K562 (cell line): ENCODE data around the gene CIAO3. TPM values are rescaled to one million over a fixed set of nuclear protein-coding genes. Genes with fewer than 3 reads are reported as not detected.

Experiments used
- E2F3 ChIP-seq: fragments of 250-450 bp; sonication (Bioruptor Pico); IDR thresholded peaks from 2 replicates; pipeline ENCODE4 v1.4.0; 2020; ENCODE audit warnings: mild to moderate bottlenecking
- FOXM1 ChIP-seq, 2 experiments: fragments of 450-650 bp in 1 of 2; sonication (generic) in 1 of 2; formaldehyde crosslinking in 1 of 2; IDR thresholded peaks; 2 replicates each; pipeline versions ENCODE4 v1.6.1 to v1.9.0; 2017 to 2022; ENCODE audit warnings: low read depth in 2 of 2, mild to moderate bottlenecking in 2 of 2, missing genetic modification reagents in 1 of 2, moderate library complexity in 1 of 2
- HIVEP1 ChIP-seq: fragments of 250-450 bp; sonication (Bioruptor Pico); IDR thresholded peaks from 2 replicates; pipeline ENCODE4 v1.4.0; 2020; ENCODE audit warnings: mild to moderate bottlenecking
- ZNF316 ChIP-seq: fragments of 450-650 bp; IDR thresholded peaks from 2 replicates; pipeline ENCODE4 v1.6.1; 2016
- ZNF407 ChIP-seq: fragments of 450-650 bp; IDR thresholded peaks from 2 replicates; pipeline ENCODE4 v1.6.1; 2016; ENCODE audit warnings: low read depth
- polyA plus RNA-seq, 8 experiments: library from polyadenylated mRNA; depleted of rRNA in 4 of 8; stranded (reverse) in 5 of 8; unstranded in 3 of 8; fragments of >200 nt; fragmentation: Nextera tagmentation in 2 of 8; fragmentation: Illumina TruSeq in 1 of 8; extraction: Ambion mirVana in 2 of 8; extraction: Trizol in 1 of 8; gene quantifications; 2 replicates each; pipeline versions ENCODE4 v1.2.1 to v1.2.3, GENCODE V29; 2011 to 2014; ENCODE audit warnings: inconsistent platforms in 1 of 8, missing spikeins in 1 of 8
- total RNA-seq, 7 experiments: library from RNA; depleted of rRNA in 6 of 7; stranded (reverse); fragments of >200 nt in 6 of 7; fragmentation: Illumina TruSeq in 2 of 7; extraction: Trizol in 2 of 7; gene quantifications; 2 replicates each; pipeline versions ENCODE4 v1.2.1 to v1.2.3, GENCODE V29; 2011 to 2021; ENCODE audit warnings: low replicate concordance in 1 of 7

CIAO3 gene
- total and polyA plus RNA-seq, 9 of the 15 experiments (the other 6 are each of a cell fraction or from before 2014, with no cell fraction given): 2.2 to 35.6 (median 18.7) TPM

- no peak for TF ChIP-seq ZNF407
- TF ChIP-seq ZNF316: peak; percentile 41
- no peak for TF ChIP-seq E2F3 (CRISPR knock-in tag)
- TF ChIP-seq HIVEP1 (CRISPR knock-in tag): no peak
- no peak for TF ChIP-seq FOXM1 (IDR thresholded peaks at IDR 0.05; ENCODE audit: low read depth)
- TF ChIP-seq FOXM1 (CRISPR knock-in tag; IDR thresholded peaks at IDR 0.05; ENCODE audit: low read depth): no peak
These were observed 26.2 kb upstream of the CIAO3 start (continued) for GRCh38 chr16:766820-767640.
